ENCODE data around the gene VPS33B.

Gene VPS33B

GRCh38 chr15:90994417-90995311 lies 27.7 kb downstream of the VPS33B start, which contains the start of gene PRC1 (continued):
- TF ChIP-seq ZNF639 (tag by site-specific recombination; IDR thresholded peaks at IDR 0.05): peak; percentile 68; the same call in 1 of the 2 replicates
- peak; percentile 99 for TF ChIP-seq ZEB2 (tag by site-specific recombination; IDR thresholded peaks at IDR 0.05)
- TF ChIP-seq ZNF76 (tag by site-specific recombination; IDR thresholded peaks at IDR 0.05; ENCODE audit: borderline replicate concordance, low read depth): peak; percentile 73; the same call in 1 of the 2 replicates
- no peak for TF ChIP-seq ZNF140 (tag by site-specific recombination; IDR thresholded peaks at IDR 0.05)
- TF ChIP-seq ZNF112 (tag by site-specific recombination; IDR thresholded peaks at IDR 0.05): no peak
- TF ChIP-seq ZFP41 (tag by site-specific recombination; IDR thresholded peaks at IDR 0.05; ENCODE audit: borderline replicate concordance): no peak
- no peak for TF ChIP-seq ZNF19 (tag by site-specific recombination; IDR thresholded peaks at IDR 0.05; ENCODE audit: low read depth)
- TF ChIP-seq ZNF596 (tag by site-specific recombination; IDR thresholded peaks at IDR 0.05): no peak
- peak; percentile 82 for TF ChIP-seq PRDM4 (tag by site-specific recombination; IDR thresholded peaks at IDR 0.05)
- TF ChIP-seq ZNF24 (tag by site-specific recombination; IDR thresholded peaks at IDR 0.05): peak; percentile 66
- TF ChIP-seq ZBTB21 (tag by site-specific recombination; IDR thresholded peaks at IDR 0.05): peak; percentile 97
- TF ChIP-seq ZIC2 (tag by site-specific recombination; IDR thresholded peaks at IDR 0.05): peak; percentile 51
- no peak for TF ChIP-seq ZNF433 (tag by site-specific recombination; IDR thresholded peaks at IDR 0.05; ENCODE audit: low read depth)
- TF ChIP-seq ZNF280C (tag by site-specific recombination; IDR thresholded peaks at IDR 0.05): no peak
- TF ChIP-seq GLIS2 (tag by site-specific recombination; IDR thresholded peaks at IDR 0.05): peak; percentile 94; the same call in 1 of the 2 replicates
- TF ChIP-seq ZNF239 (tag by site-specific recombination; IDR thresholded peaks at IDR 0.05): no peak
- no peak for TF ChIP-seq ZNF791 (tag by site-specific recombination; IDR thresholded peaks at IDR 0.05)
- no peak for TF ChIP-seq CTCF (tag by site-specific recombination; IDR thresholded peaks at IDR 0.05)
- no peak for TF ChIP-seq BCL11B (tag by site-specific recombination; IDR thresholded peaks at IDR 0.05; ENCODE audit: low read depth)
- TF ChIP-seq ZNF510 (tag by site-specific recombination; IDR thresholded peaks at IDR 0.05; ENCODE audit: insufficient replicate concordance): no peak
- peak; percentile 62; the same call in 1 of the 2 replicates for TF ChIP-seq ZBTB7A (tag by site-specific recombination; IDR thresholded peaks at IDR 0.05; ENCODE audit: low read depth)
- TF ChIP-seq ZNF148 (tag by site-specific recombination; IDR thresholded peaks at IDR 0.05; ENCODE audit: borderline replicate concordance): no peak; the same call in 1 of the 2 replicates
- TF ChIP-seq ZBTB20 (tag by site-specific recombination; IDR thresholded peaks at IDR 0.05): peak; percentile 99
- TF ChIP-seq BCL6B (tag by site-specific recombination; IDR thresholded peaks at IDR 0.05): no peak
- TF ChIP-seq ZNF776 (tag by site-specific recombination; IDR thresholded peaks at IDR 0.05; ENCODE audit: borderline replicate concordance): no peak
- no peak for TF ChIP-seq ZNF521 (tag by site-specific recombination; IDR thresholded peaks at IDR 0.05)
